Measurements from ENCODE around the gene GJA4. TPM values are rescaled to one million over a fixed set of nuclear protein-coding genes. Genes with fewer than 3 reads are reported as not detected.

The GJA4 gene
- total and polyA plus RNA-seq, 2 of the 8 experiments (the other 6 are each of a cell fraction or from before 2014, with no cell fraction given), result 3.2 to 3.9 TPM

- ChIA-PET CTCF (ENCODE audit: partially characterized antibody) (interaction anchor here (0.9 to 14.3 kb wide), 7 partner anchors 10 to 51 kb away, joined by 3 to 230 read pairs (median 5); partner anchors contain the start of genes GJA4 and SMIM12), POLR2A (ENCODE audit: partially characterized antibody) (interaction anchor here (1.0 to 1.3 kb wide), 2 partner anchors 12 to 237 kb away, joined by 3 read pairs; partner anchors contain the start of gene ZMYM1)
- Histone ChIP-seq H3K79me1 (ENCODE audit: low read depth, low read length) (no peaks in the 10 kb centered on the region), H2BK5ac (ENCODE audit: low read depth, low read length) (peak overlapping the region; percentile 85), H3K27me3 (replicated peaks in 1 of 4; ENCODE audit: control insufficient read depth in 3 of 4, extremely low read depth in 1 of 4, insufficient read depth in 3 of 4, low read length in 3 of 4) (no peaks in the 10 kb centered on the region), H3K9ac (replicated peaks in 1 of 4; ENCODE audit: extremely low read depth in 1 of 4, low read depth in 3 of 4, low read length in 3 of 4) (no peak overlapping the region), H3K4me2 (ENCODE audit: insufficient read depth in 1 of 2, low read depth in 2 of 2, low read length in 2 of 2) (peak overlapping the region in 1 of 2 experiments; percentile 65; a peak in 2 of 4 replicates), H3K4me3 (ENCODE audit: extremely low read depth in 1 of 4, insufficient read depth in 2 of 4, low read depth in 3 of 4, low read length in 4 of 4) (no peak overlapping the region; a peak in 1 of 8 replicates), H2BK20ac (ENCODE audit: low read length) (peak overlapping the region; percentile 84; the same call in 1 of the 2 replicates), H2BK120ac (replicated peaks; ENCODE audit: low read depth, low read length) (no peak overlapping the region), H4K20me1 (replicated peaks in 1 of 2; ENCODE audit: control insufficient read depth in 1 of 2, insufficient read depth in 2 of 2, low read length in 2 of 2) (no peaks in the 10 kb centered on the region), H3K36me3 (ENCODE audit: control insufficient read depth in 2 of 4, insufficient read depth in 4 of 4, low read length in 3 of 4) (no peaks in the 10 kb centered on the region), H3K4me1 (replicated peaks in 1 of 4; ENCODE audit: control insufficient read depth in 3 of 4, insufficient read depth in 4 of 4, low read length in 3 of 4) (peaks cover 16 to 25% (median 18%) of the 10 kb centered on the region in 4 experiments), H3K23ac (ENCODE audit: insufficient read length) (no peak overlapping the region), H3K79me2 (ENCODE audit: control insufficient read depth in 1 of 2, insufficient read depth in 2 of 2, low read length in 2 of 2) (no peaks in the 10 kb centered on the region), H4K8ac (ENCODE audit: extremely low read depth, insufficient read depth, low read length) (no peak overlapping the region), H3K18ac (ENCODE audit: extremely low read depth, low read length) (no peak overlapping the region), H2AFZ (ENCODE audit: low read length) (no peak overlapping the region), H3K14ac (ENCODE audit: insufficient read length) (no peak overlapping the region), H3K27ac (ENCODE audit: low read depth, low read length) (no peak overlapping the region), H2AK5ac (ENCODE audit: low read depth, low read length) (no peak overlapping the region), H3K4ac (replicated peaks; ENCODE audit: insufficient read length, low read depth, low read length) (no peak overlapping the region), H4K91ac (replicated peaks; ENCODE audit: insufficient read length, low read length) (peak overlapping the region; percentile 12), H3K56ac (replicated peaks; ENCODE audit: insufficient read length, low read depth, low read length) (no peak overlapping the region), H2BK15ac (ENCODE audit: low read length) (no peak overlapping the region; the same call in 1 of the 2 replicates), H4K5ac (ENCODE audit: insufficient read length, low read depth, low read length) (no peak overlapping the region), H3K9me3 (ENCODE audit: insufficient read depth in 2 of 2, low read depth in 1 of 2, low read length in 1 of 2) (no peaks in the 10 kb centered on the region), H3K23me2 (ENCODE audit: low read depth, low read length) (no peaks in the 10 kb centered on the region), H2BK12ac (ENCODE audit: low read depth, low read length) (peak overlapping the region; percentile 91)
- DNase-seq (ENCODE audit: low read depth in 1 of 2, low spot score in 2 of 2) (no peak), FAIRE-seq (no peak)
- TF ChIP-seq TBP (IDR thresholded peaks at IDR 0.05; ENCODE audit: low read depth, low read length) (no peak), POLR2AphosphoS5 (IDR thresholded peaks at IDR 0.05; ENCODE audit: low read depth, low read length) (no peak), KDM1A (IDR thresholded peaks at IDR 0.05; ENCODE audit: borderline replicate concordance, low read length) (no peak), NANOG (IDR thresholded peaks at IDR 0.05; ENCODE audit: insufficient read depth, low read depth, low read length, poor library complexity, severe bottlenecking) (no peak), SP2 (IDR thresholded peaks at IDR 0.05; ENCODE audit: low read length) (no peak), BCL11A (IDR thresholded peaks at IDR 0.05; ENCODE audit: low read depth in 2 of 2, low read length in 2 of 2) (no peak)
- WGBS, 2 experiments (ENCODE audit: extremely low coverage in 1 of 2, insufficient coverage in 1 of 2, insufficient read length in 1 of 2, insufficient replicate concordance in 2 of 2, low coverage in 1 of 2, low lambda C conversion rate in 2 of 2, missing lambda C conversion rate in 1 of 2), result 81% methylated on average over 4 of the region's 4 CpGs; no CpG with 5 or more reads in 1 of the 2 experiments
These were observed 50.2 kb downstream of the GJA4 start for GRCh38 chr1:34842952-34843371.
